NCI-H345 treated with DMSO at 0.1 percent for 48 hours (cell line): ENCODE measurements around the gene ZNF597.
A peak's percentile ranks its signal among the peaks of the same experiment; 100 is the strongest.

Experiments
- DNase-seq: peaks from one replicate; lab custom pipeline; 2025; ENCODE audit not compliant: unreplicated experiment; lab: John Stamatoyannopoulos, UW

The ZNF597 gene

GRCh38 chr16:3457434-3458252, 14.3 kb upstream of the ZNF597 start:
- DNase-seq: peak; percentile 85

GRCh38 chr16:3454631-3455147, 11.4 kb upstream of the ZNF597 start:
- DNase-seq: no peak

- DNase-seq: no peak
Measured at GRCh38 chr16:3454093-3454492, 10.8 kb upstream of the ZNF597 start.

- no peak for DNase-seq
Measured at GRCh38 chr16:3444032-3444388, 706 bp upstream of the ZNF597 start.

- DNase-seq: no peak
Measured at GRCh38 chr16:3439637-3440036, 3.7 kb downstream of the ZNF597 start.

GRCh38 chr16:3434373-3434772, 8.9 kb downstream of the ZNF597 start:
- DNase-seq: no peak

- DNase-seq: no peak
Measured at GRCh38 chr16:3431779-3432219, 11.5 kb downstream of the ZNF597 start.

GRCh38 chr16:3413730-3414379, 29.4 kb downstream of the ZNF597 start:
- no peak for DNase-seq

- no peak for DNase-seq
Measured at GRCh38 chr16:3408561-3409197, 34.6 kb downstream of the ZNF597 start.

GRCh38 chr16:3401719-3402397, 41.4 kb downstream of the ZNF597 start:
- DNase-seq: no peak

- peak; percentile 98 for DNase-seq
Measured at GRCh38 chr16:3400779-3401688, 42.3 kb downstream of the ZNF597 start, which contains the start of the genes ZNF174 and ZSCAN32. TSS of gene ZNF174 (plus strand) at chr16:3401215. CDS start at chr16:3402005, 790 bp downstream. TSS of gene ZSCAN32 (minus strand) at chr16:3401004. CDS start at chr16:3397557, 3,447 bp downstream.

- DNase-seq: no peak
Measured at GRCh38 chr16:3400446-3400778, 42.9 kb downstream of the ZNF597 start.

GRCh38 chr16:3389663-3390338, 53.5 kb downstream of the ZNF597 start:
- DNase-seq: no peak

GRCh38 chr16:3388325-3388724, 55.0 kb downstream of the ZNF597 start:
- DNase-seq: no peak

- no peak for DNase-seq
Measured at GRCh38 chr16:3383045-3383448, 60.3 kb downstream of the ZNF597 start.
